Activated CD8-positive, alpha-beta T cell treated with anti-CD3 and anti-CD28 coated beads for 36 hours (primary cell): ENCODE results near the gene AMIGO3. TPM values are rescaled to one million over a fixed set of nuclear protein-coding genes. Genes with fewer than 3 reads are reported as not detected.
A peak's percentile ranks its signal among the peaks of the same experiment; 100 is the strongest.
"Not testable (repeated sequence)": the region's sequence is repeated elsewhere in the genome, so short reads cannot be mapped to it uniquely, and the experiment has no call there.

Experiments
- ATAC-seq: fragments of 200-7000 bp; cut with Tn5 transposase; one replicate; pipeline ENCODE4 v1.10.0; 2021; ENCODE audit warnings: mild to moderate bottlenecking, moderate library complexity
- CTCF ChIA-PET: fragments of 350-600 bp; sonication (Branson Sonifier 250); formaldehyde crosslinking; loops from one replicate; lab custom pipeline; 2021; ENCODE audit warnings: antibody characterized with exemption; lab: Charles Lee
- POLR2A ChIA-PET: fragments of 350-600 bp; sonication (Branson Sonifier 250); formaldehyde crosslinking; loops from one replicate; lab custom pipeline; 2021; ENCODE audit warnings: antibody characterized with exemption; lab: Charles Lee
- DNase-seq: peaks from one replicate; pipeline ENCODE4 v3.0.0-alpha.2; 2020
- H3K27ac Mint-ChIP-seq: one replicate; pipeline ENCODE4 v1.8.0; 2021; ENCODE audit warnings: mild to moderate bottlenecking, mixed read lengths
- H3K27me3 Mint-ChIP-seq: one replicate; pipeline ENCODE4 v1.8.0; 2021; ENCODE audit warnings: mixed read lengths
- H3K36me3 Mint-ChIP-seq: one replicate; pipeline ENCODE4 v1.8.0; 2021; ENCODE audit warnings: low read depth, mixed read lengths
- H3K4me1 Mint-ChIP-seq: one replicate; pipeline ENCODE4 v1.8.0; 2021; ENCODE audit warnings: low read depth, mixed read lengths
- H3K4me3 Mint-ChIP-seq: one replicate; pipeline ENCODE4 v1.8.0; 2021; ENCODE audit warnings: mild to moderate bottlenecking, moderate library complexity, mixed read lengths
- H3K9me3 Mint-ChIP-seq: one replicate; pipeline ENCODE4 v1.8.0; 2021; ENCODE audit warnings: mixed read lengths
- intact Hi-C: fragments of 100-400 bp; cut with micrococcal nuclease; formaldehyde crosslinking; loops from one replicate; pipeline ENCODE4 v1.10.0; 2022
- total RNA-seq, 2 experiments: library from RNA; stranded (reverse); gene quantifications; one replicate each; pipeline ENCODE4 v1.2.3, GENCODE V29; 2021
- TF ChIP-seq, protein P1 (sequence below): fragments of 200-600 bp; IDR thresholded peaks from one replicate; pipeline ENCODE4 v1.8.0; 2022; ENCODE audit warnings: antibody characterized with exemption, mild to moderate bottlenecking

Gene AMIGO3
- total RNA-seq, 2 experiments from 2014 or later: 0.23 TPM; not detected in 1

DNA sequence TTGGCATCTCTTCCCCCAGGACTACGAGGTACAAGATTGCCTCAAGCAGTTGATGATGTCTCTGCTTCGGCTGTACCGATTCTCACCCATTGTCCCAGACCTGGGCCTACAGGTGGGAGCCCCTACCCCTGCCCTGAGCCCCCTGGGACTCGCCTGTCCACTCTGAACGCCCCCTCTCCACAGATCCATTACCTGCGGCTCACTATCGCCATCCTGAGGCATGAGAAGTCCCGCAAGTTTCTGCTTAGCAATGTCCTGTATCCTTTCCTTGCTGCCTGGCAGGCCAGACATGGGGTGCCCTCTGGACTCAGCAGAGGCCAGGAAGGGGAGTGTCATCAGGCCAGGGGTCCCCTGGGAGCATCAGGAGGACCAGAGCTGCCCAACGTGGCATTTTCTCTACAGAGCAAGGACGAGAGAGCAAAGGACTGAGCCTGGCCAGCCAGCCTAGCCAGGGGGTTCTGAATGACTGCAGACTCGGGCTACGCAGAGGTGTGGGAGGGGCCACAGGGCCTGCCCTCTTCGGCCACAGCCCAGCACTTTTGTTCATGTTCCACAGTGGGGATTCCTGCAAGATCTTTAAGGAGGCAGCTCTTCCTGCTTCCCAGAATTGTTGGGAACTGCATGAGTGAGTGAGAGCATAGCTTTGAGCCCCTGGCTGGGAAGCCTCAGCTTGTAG lies 18.9 kb downstream of the AMIGO3 start:
- no peak overlapping the region for H3K4me3 Mint-ChIP-seq
- POLR2A ChIA-PET: interaction anchor here (5.6 kb wide), 1 partner anchor 21 kb away, joined by 40 read pairs; the partner anchor contains the start of genes AMIGO3 and GMPPB
- intact Hi-C loops: no loop called here
- peaks cover 1% of the 10 kb centered on the region for H3K36me3 Mint-ChIP-seq
- no peaks in the 10 kb centered on the region for H3K27me3 Mint-ChIP-seq
- CTCF ChIA-PET: interaction anchor here (0.7 to 3.5 kb wide), 6 partner anchors 18 to 161 kb away, joined by 3 to 17 read pairs (median 6); partner anchors contain the start of genes AMIGO3 and INKA1
- no peak for ATAC-seq
- DNase-seq: no peak
- H3K9me3 Mint-ChIP-seq: no peaks in the 10 kb centered on the region
- TF ChIP-seq, protein P1, sequence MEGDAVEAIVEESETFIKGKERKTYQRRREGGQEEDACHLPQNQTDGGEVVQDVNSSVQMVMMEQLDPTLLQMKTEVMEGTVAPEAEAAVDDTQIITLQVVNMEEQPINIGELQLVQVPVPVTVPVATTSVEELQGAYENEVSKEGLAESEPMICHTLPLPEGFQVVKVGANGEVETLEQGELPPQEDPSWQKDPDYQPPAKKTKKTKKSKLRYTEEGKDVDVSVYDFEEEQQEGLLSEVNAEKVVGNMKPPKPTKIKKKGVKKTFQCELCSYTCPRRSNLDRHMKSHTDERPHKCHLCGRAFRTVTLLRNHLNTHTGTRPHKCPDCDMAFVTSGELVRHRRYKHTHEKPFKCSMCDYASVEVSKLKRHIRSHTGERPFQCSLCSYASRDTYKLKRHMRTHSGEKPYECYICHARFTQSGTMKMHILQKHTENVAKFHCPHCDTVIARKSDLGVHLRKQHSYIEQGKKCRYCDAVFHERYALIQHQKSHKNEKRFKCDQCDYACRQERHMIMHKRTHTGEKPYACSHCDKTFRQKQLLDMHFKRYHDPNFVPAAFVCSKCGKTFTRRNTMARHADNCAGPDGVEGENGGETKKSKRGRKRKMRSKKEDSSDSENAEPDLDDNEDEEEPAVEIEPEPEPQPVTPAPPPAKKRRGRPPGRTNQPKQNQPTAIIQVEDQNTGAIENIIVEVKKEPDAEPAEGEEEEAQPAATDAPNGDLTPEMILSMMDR: no peak
- no peaks in the 10 kb centered on the region for H3K4me1 Mint-ChIP-seq
- no peak overlapping the region for H3K27ac Mint-ChIP-seq

DNA sequence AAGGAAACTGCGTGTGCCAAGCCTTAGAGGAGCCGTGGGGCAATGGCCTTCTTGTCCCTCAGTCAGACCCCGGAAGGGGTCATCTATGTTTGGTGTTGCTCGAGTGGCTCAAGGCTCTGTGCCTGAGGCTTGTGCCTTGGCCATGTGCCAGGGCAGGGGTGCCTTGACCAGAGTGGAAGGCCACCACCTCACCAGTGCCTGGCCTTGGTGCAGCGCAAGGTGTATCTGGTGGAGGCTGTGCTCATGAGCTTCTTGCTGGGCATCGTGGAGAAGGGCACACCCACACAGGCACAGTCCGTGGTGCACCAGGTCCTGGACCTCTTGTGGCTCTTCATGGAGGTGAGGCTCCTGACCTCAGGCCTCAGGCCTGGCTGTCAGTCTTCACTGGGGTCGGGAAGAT lies 19.5 kb downstream of the AMIGO3 start:
- H3K27ac Mint-ChIP-seq: no peak overlapping the region
- TF ChIP-seq, protein P1: no peak
- no peaks in the 10 kb centered on the region for H3K9me3 Mint-ChIP-seq
- H3K4me1 Mint-ChIP-seq: no peaks in the 10 kb centered on the region
- ChIA-PET POLR2A (interaction anchor here (5.6 kb wide), 1 partner anchor 21 kb away, joined by 40 read pairs; the partner anchor contains the start of genes AMIGO3 and GMPPB), CTCF (no interaction called here)
- peaks cover 1% of the 10 kb centered on the region for H3K36me3 Mint-ChIP-seq
- no peak overlapping the region for H3K4me3 Mint-ChIP-seq
- ATAC-seq: no peak
- DNase-seq: no peak
- no peaks in the 10 kb centered on the region for H3K27me3 Mint-ChIP-seq
- intact Hi-C loops: no loop called here

DNA sequence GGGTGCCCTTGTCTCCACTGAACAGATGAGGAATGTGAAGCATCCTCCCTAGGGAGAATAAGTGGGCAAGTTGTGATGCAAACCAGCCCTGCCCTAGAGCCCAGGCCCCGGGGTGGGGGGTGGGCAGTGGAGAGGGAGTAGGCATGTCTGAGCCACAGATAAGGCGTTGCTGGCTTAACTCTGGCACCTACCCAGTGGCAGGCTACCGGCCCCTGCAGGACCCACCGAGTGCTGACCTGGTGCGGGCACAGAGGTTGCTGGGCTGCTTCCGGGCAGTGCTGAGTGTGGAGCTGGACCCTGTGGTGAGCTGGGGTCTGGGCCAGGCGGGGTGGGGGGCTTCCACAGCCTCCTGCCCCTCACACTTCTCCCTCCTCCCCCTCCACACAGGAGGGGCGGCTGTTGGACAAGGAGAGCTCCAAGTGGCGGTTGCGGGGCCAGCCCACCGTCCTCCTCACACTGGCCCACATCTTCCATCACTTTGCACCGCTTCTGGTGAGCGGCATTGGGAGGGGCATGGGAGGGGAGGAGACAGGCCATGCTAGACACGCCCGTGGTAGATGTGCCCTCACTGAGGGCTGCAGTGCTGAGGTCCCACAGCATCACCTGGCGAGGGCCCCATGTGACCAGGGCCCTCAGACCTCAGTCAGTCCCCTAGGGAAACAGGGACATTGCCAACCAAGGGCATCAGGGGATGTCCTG lies 20.1 kb downstream of the AMIGO3 start:
- intact Hi-C loops: no loop called here
- Mint-ChIP-seq H3K36me3 (peaks cover 1% of the 10 kb centered on the region), H3K4me1 (no peaks in the 10 kb centered on the region), H3K9me3 (no peaks in the 10 kb centered on the region), H3K27me3 (no peaks in the 10 kb centered on the region), H3K27ac (no peak overlapping the region), H3K4me3 (no peak overlapping the region)
- POLR2A ChIA-PET: interaction anchor here (5.6 kb wide), 1 partner anchor 22 kb away, joined by 40 read pairs; the partner anchor contains the start of genes AMIGO3 and GMPPB
- DNase-seq (no peak), ATAC-seq (no peak)
- CTCF ChIA-PET: no interaction called here
- TF ChIP-seq, protein P1: no peak

DNA sequence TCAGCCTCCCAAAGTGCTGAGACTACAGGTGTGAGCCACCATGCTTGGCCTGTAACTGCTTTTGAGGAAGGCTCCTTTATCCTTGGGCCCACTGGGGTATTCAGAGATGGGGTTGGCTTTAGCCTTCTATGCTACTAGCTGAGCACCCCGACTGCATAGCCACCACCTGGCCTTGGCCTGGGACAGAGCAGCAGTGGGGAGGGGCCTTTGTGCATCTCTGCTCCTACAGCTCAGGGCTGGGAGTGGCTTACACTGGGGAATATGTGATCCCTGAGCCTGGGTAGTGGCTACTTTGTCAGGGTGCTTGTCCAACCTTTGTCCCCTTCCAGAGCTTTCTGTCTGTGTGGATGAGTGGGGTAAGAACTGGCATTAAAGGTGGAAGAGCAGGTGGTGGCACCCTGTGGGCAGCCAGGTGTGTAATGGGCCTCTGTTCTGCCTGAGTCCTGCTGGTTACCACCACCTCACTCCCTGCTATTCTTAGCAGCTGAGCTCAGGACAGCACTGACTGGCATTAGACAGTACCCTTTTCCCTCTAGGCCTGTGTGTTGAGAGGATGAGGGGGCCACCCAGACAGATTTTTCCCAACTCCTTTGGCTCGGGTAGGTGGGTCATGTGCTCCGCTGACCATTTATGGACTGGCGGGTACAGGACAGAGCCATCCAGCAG lies 24.0 kb downstream of the AMIGO3 start:
- ATAC-seq, POLR2A ChIA-PET, H3K4me1 Mint-ChIP-seq, H3K27ac Mint-ChIP-seq, CTCF ChIA-PET, H3K4me3 Mint-ChIP-seq, H3K27me3 Mint-ChIP-seq, DNase-seq, H3K36me3 Mint-ChIP-seq, intact Hi-C loops, H3K9me3 Mint-ChIP-seq: not testable (repeated sequence)

DNA sequence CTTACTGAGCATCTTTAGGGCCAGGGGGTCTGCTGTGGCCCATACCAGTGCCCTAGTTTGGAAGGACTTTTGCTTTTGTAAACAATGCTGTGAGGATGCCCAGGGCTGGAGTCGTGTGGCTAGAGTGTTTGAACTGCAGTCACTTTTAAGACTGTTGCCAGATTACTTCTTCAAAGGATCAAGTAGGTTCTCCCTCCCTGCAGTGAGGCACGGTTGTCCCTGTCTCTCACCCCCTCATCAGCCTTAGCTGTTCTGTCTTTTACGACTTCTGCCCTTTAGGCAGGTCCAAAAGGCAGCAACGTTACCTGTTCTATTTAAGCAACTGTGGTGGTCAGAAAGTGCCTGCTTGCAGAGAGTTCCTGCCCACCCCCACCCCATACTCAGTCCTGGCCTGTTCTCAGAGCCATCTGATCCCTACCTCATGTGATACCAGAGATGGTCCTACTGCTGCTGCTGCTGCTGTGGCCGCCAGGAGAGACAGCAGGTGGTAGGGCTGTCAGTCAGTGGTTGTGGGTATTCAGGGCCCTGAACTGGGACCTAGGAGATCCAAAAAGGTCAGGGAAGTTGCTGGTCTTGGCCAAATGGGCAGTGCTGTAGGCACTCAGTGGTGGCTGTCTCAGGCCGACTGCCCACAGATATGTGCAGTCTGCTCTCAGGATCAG lies 24.9 kb downstream of the AMIGO3 start:
- H3K27ac Mint-ChIP-seq, H3K4me3 Mint-ChIP-seq, CTCF ChIA-PET, H3K27me3 Mint-ChIP-seq, H3K9me3 Mint-ChIP-seq, ATAC-seq, POLR2A ChIA-PET, DNase-seq, intact Hi-C loops, H3K36me3 Mint-ChIP-seq: not testable (repeated sequence)
- H3K4me1 Mint-ChIP-seq: peaks cover 13% of the 10 kb centered on the region

DNA sequence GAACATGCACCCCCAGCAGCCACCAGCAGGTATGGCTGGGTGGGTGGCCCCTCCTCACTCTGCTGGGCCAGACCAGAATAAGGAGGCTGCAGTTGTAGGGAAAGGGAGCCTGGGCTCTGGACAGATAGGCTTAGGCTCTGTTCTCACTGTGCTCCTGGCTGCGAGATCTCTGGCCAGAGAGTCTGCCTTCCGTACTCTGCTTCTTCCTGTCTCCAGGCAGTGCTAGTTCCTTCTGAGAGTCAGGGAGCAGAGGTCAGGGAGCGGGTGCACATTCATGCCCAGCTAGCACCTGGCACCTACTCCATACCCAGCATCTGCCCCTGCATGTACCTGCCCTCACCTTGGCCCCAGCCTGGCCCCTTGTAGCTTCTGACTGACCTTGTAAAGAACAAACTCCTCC lies 28.0 kb downstream of the AMIGO3 start:
- POLR2A ChIA-PET, H3K4me3 Mint-ChIP-seq, H3K9me3 Mint-ChIP-seq, H3K27ac Mint-ChIP-seq, CTCF ChIA-PET, H3K36me3 Mint-ChIP-seq, ATAC-seq, H3K27me3 Mint-ChIP-seq, DNase-seq, intact Hi-C loops: not testable (repeated sequence)
- H3K4me1 Mint-ChIP-seq: peaks cover 19% of the 10 kb centered on the region

DNA sequence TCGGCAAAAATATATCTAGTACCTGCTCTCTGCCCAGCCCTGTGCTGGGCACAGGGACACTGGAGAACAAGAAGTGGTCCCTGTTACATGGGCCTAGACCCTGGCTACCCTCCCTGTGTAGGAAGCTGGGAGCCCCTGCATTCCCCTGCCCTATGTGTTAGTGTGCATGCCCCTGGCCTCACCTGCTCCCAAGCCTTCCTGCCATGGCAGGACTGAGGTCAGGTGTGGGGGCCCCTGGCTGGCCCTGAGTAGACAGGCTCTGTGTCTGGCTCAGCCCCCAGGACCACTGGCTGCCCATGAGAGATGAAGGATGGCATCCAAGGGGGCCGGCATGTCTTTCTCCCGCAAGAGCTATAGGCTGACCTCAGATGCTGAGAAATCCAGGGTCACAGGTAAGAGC lies 28.6 kb downstream of the AMIGO3 start:
- H3K9me3 Mint-ChIP-seq, H3K36me3 Mint-ChIP-seq, DNase-seq, ATAC-seq, H3K27me3 Mint-ChIP-seq, intact Hi-C loops, CTCF ChIA-PET, H3K27ac Mint-ChIP-seq: not testable (repeated sequence)
- H3K4me1 Mint-ChIP-seq: peaks cover 19% of the 10 kb centered on the region
- peak overlapping the region; percentile 97 for H3K4me3 Mint-ChIP-seq
- POLR2A ChIA-PET: interaction anchor here (0.6 kb wide), 1 partner anchor 27 kb away, joined by 3 read pairs; no protein-coding TSS in a partner anchor

DNA sequence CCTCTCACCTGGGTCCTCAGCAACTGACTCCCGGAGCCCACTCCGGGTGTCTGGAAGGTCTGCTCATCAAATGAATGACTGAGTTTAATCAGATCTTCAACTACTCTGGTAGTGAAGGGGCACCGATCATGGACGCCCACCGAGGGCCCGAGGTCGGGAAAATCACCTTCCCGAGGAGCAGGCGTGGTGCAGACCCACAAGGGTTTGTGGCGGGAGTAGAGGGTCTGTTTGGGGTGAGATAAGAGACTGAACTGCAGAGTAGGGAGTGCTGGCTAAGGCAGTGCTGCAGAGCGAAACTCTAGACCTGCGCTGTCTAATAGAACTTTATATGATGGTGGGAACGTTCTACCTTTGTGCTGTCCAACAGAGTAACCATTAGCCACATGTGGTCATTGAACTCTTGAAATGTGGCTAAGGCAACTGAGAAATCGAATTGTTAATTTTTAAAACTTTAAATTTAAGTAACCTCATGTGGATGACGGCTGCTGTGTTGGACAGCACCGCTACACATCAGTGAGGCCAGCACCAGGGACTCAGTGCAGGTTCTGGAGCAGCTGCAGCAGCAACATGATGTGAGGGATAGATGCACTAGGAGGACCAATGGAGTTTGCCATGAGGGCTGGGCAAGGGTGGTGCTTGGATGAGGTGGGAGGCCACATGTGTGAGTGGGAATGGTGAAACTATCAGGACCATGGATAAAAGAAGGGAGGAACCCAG lies 29.4 kb downstream of the AMIGO3 start:
- H3K9me3 Mint-ChIP-seq, intact Hi-C loops, DNase-seq, H3K36me3 Mint-ChIP-seq, ATAC-seq, H3K27me3 Mint-ChIP-seq: not testable (repeated sequence)
- H3K4me3 Mint-ChIP-seq: peak overlapping the region; percentile 97
- H3K4me1 Mint-ChIP-seq: peaks cover 22% of the 10 kb centered on the region
- POLR2A ChIA-PET: interaction anchor here (0.6 to 1.0 kb wide), 2 partner anchors 28 to 150 kb away, joined by 3 to 4 read pairs; no protein-coding TSS in a partner anchor
- H3K27ac Mint-ChIP-seq: peak overlapping the region; percentile 94
- CTCF ChIA-PET: interaction anchor here (1.2 kb wide), 1 partner anchor 150 kb away, joined by 5 read pairs; no protein-coding TSS in a partner anchor
